Measurements from ENCODE around the gene TESK2.
A peak's percentile ranks its signal among the peaks of the same experiment; 100 is the strongest.
"Not testable (repeated sequence)": the region's sequence is repeated elsewhere in the genome, so short reads cannot be mapped to it uniquely, and the experiment has no call there.

Gene TESK2

DNA sequence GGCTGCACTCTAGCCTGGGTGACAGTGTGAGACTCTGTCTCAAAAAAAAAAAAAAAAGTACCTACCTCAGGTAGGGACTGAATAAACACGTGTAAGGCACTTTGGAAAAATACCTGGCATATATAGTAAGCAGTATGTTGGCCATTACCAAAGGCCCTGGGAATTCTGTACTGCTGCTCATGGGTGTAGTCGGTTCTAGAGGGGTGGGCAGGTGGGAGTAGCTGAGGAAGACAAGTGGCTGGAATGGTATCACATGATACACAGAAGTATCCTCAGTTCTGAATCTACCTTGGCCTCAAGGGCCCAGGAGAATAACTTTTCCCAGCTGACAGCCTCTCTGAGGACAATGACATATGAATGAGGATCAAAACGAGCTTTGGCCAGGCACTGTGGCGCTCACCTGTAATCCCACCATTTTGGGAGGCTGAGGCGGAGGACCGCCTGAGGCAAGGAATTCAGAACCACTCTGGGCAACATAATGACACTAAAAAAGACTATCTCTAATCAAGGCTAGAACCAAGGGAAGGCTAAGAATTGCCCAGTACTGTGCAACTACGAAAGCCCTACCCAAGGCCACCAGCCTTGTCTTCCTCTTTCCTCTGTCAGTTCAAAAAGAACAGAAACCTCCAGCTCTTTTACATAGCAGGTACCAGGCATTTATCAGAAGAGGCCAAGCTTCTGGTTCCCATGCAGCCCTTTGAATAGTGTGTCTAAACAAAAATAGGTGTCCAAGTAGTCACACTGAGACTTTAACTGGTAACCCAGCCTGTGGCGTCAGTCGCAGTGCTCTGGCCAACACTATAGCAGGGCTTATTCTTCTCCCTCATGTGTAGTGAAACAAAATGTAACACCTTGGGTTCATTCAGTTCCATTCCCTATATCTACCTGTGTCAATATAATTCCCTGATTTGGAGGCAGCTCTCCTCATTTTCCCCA is 19.3 kb upstream of the TESK2 start:
- DNase-seq (ENCODE audit: low read depth in 2 of 2): no peak

DNA sequence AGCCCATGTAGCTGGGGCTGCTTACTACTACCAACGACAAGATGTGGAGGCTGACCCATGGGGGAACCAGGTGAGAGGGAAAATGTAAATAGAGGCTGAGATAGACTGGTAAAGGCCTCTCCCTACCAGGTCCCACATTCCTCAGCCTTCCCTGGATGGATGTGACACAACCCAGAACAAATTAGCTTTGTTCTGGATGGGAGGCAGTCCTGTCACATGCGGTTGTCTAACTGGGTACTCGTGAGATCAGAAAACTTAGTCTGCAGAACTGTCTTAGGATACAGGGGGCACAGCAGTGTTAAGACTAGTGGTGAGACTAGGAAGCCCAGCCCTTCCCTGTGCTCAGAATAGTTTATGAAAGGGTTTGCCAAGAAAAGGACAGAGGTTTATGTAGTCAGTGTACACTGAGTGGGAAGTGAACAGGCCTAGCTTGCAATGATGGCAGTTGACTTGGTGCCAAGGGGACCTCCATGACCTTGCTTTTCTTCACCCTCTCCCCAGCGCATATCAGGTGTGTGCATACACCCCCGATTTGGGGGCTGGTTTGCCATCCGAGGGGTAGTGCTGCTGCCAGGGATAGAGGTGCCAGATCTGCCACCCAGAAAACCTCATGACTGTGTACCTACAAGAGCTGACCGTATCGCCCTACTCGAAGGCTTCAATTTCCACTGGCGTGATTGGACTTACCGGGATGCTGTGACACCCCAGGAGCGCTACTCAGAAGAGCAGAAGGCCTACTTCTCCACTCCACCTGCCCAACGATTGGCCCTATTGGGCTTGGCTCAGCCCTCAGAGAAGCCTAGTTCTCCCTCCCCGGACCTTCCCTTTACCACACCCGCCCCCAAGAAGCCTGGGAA is 17.6 kb upstream of the TESK2 start:
- DNase-seq (ENCODE audit: low read depth in 2 of 2): no peak

DNA sequence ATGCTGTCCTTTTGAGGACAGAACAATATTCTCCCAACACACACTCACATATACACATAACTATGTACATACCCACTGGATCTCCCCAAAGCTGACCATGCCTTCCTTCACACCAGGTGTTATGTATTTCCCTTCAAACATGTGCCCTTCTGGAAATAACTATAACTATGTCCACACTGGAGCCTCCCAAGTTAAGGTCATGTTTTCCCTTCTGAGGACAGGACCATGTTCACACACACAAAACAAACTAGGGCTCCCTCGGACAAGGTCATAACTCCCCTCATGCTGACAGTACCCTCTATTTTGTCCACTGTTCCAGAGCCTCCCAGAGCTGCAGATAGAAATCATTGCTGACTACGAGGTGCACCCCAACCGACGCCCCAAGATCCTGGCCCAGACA is 16.9 kb upstream of the TESK2 start:
- no peak for DNase-seq (ENCODE audit: low read depth in 2 of 2)

DNA sequence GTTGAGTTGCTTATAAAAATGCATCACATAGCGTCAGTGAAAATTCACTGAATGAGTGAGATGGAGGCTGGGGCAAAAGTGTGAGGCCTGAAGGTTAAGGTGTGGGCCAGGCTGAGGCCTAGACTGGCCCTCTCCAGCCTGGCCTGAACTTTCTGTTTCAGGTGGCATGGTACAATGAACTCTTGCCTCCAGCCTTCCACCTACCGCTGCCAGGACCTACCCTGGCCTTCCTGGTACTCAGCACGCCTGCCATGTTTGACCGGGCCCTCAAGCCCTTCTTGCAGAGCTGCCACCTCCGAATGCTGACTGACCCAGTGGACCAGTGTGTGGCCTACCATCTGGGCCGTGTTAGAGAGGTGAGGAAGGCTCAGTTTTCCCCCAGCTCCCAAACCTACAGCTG is 16.2 kb upstream of the TESK2 start:
- DNase-seq (ENCODE audit: low read depth in 2 of 2): no peak

DNA sequence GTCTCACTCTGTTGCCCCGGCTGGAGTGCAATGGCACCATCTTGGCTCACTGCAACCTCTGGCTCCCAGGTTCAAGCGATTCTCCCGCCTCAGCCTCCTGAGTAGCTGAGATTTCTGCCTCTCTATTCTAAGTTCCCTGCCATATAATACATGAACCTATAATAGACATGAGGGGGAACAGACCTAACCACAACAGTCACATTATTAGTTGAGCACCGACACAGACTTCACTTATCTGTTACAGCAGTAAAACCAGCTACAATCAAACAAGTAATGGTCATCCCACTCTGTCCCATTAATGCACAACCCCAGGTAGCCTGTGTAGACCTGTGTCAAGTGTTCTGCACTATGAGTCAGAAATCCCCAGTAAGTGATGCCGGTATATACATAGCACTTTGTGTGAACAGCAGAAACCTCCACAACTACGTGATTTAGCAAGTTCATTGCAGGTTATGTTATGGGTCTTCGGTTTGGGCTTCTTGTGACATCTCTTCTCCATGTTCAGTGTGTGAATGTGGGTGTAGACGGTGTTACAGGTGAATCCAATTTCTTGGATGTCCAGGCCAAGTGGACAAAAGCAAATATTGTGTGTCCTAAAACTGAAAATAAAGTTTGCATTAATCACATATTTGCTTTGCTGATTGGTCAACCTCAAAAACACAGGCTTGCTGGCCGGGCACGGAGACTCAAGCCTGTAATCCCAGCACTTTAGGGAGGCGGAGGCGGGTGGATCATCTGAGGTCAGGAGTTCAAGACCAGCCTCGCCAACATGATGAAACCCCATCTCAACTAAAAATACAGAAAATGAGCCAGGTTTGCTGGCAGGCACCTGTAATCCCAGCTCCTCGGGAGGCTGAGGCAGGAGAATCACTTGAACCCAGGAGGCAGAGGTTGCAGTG is 12.7 kb upstream of the TESK2 start:
- DNase-seq (ENCODE audit: low read depth in 2 of 2): no peak

DNA sequence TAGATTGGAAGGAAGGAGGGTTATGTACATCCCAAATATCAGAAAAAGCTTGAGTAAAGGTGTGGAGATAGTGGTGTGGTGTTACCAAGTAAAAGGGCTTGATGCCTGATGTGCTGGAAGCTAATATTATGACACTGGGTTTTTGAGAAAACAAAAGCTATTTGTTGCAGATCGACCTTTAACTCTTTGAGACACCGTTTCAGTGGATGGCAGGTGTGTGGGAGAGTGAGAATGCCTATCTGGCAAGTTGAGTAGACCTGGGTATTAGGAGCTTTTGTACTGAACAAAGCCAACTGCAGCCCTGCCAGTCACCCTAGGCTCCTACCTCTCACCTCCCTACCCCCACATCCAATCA is 10.5 kb upstream of the TESK2 start:
- no peak for DNase-seq (ENCODE audit: low read depth in 2 of 2)

DNA sequence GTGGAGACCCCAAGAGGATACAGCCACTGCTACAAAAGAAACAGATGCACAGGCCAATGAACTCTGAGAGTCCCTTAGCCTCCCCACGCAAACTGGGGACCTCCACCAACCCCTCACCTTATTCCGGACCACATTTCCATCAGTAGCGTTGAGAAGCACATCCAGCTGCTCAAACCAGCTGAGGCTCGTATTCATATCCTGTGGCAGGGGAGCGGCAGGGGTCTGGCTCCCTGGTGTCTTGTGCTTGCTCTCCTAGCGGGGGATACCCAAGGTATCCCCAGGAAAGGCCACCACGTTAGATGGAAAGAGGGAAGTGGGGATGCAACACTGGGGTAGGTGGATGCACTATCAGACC is 8.4 kb upstream of the TESK2 start:
- DNase-seq (ENCODE audit: low read depth in 2 of 2): no peak

DNA sequence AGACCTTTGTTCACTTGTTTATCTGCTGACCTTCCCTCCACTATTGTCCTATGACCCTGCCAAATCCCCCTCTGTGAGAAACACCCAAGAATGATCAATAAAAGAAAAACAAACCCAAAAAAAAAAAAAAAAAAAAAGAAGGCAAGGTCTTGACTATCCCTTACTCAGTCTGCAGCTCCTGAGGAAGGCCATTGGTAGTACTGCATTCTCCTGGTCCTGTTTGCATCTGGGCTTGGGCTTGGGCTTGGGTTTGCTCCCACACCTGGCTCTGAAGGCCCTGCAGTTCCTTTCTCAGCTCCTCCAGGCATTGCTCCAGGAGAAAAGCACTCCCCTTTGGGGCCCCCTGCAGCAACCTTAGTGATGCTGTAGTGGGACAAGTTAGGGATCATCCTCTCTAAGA is 7.3 kb upstream of the TESK2 start:
- DNase-seq (ENCODE audit: low read depth in 2 of 2): no peak

DNA sequence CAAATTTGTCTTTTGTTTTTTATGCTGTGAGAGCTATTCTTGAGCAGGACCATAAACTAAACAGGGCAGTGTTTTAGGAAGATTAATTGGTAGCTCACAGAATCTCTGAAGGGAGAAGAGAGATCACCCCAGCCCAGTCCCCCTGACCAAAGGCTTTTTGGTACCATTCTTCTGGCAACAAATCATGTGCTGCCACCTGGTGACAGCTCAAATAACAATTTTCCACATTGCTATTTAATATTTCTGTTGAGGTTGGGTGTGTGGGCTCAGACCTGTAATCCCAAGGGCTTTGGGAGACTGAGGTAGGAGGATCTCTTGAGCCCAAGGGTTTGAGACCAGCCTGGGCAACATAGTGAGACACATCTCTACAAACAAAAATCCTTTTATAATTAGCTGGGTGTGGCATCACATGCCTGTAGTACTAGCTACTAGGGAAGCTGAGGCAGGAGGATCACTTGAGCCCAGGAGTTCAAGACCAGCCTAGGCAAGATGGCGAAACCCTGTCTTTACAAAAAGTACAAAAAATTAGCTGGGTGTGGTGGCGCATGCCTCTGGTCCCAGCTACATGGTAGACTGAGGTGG is 2.2 kb upstream of the TESK2 start:
- peak in 1 of 2 donors; percentile 24 for DNase-seq (ENCODE audit: low read depth in 2 of 2)

DNA sequence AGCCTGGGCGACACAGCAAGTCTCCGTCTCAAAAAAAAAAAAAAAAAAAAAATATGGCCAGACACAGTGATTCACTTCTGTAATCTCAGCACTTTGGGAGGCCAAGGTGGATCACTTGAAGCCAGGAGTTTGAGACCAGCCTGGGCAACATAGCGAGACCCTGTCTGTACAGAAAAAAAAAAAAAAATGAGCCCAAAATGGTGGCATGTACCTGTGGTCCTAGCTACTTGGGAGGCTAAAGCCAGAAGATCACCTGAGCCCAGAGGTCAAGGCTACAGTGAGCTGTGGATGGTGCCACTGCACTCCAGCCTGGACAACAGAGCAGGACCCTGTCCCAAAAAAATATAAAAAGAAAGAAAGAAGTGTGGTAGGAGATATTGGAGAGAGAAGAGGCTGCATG is 1.7 kb upstream of the TESK2 start:
- DNase-seq (ENCODE audit: low read depth in 2 of 2): no peak

DNA sequence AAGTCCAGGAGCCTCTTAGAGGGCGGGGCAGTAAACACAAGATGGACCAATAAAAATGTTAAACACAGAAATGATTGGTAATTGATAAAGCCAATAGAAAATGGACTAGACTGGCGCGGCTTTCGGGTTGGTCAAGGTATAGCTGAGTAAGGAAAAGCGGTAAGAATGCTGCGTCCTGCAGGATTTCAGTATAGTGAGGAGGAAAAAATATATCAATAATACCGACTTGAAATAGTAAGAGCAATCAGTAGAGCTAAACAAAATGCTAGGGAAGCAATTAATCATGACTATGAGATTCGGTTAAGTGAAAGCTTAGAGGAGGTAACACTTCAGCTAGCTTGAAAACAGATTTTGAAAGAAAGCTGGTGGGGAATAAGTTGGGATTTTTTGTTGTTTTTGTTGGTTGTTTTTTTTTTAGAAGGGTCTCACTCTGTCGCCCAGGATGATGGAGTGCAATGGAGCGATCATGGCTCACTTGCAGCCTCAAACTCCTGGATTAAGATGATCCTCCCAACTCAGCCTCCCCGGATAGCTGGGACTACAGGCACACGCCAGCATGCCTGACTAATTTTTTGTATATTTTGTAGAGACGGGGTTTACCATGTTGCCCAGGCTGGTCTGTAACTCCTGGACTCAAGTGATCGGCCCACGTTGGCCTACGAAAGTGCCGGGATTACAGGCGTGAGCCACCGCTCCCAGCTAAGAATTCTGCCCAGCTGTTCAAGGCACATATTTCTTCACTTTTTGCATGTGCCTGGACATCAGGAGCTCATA is 711 bp upstream of the TESK2 start:
- no peak for DNase-seq (ENCODE audit: low read depth in 2 of 2)

DNA sequence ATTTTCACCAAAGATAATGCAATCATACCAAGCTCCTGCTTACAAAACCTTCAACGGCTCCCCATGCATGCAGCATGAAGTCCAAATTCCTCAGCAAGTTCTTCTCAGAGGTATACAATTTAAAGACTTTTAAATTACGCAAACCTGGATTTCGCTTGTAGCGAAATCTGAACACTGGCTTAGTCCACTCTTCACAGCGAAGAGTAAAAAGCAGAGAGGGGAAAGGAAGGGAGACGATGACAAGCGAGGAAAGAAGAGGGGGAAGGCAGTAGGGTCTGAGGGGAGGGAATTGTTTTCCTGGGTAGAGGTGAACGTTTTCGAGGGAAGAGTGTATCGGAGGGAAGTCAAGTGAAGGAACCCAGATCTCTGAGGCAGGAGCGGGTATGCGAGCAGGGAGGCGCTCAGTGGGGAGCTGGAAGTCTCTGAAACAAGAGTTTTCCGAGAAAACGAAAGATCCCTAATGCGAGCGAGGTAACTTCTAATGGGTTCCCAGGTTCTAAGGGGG is 790 bp downstream of the TESK2 start:
- no peak for DNase-seq (ENCODE audit: low read depth in 2 of 2)

DNA sequence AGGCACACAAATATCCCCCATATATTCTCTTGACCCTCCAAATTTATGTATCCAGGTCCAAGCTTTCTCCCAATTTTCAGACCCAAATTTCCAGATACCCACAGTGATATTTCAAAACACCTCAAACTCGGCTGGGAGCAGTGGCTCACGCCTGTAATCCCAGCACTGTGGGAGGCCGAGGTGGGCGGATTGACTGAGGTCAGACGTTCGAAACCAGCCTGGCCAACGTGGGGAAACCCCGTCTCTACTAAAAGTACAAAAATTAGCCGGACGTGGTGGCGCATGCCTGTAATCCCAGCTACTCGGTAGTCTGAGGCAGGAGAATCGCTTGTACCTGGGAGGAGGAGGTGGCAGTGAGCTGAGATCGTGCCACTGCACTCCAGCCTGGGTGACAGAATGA is 1.6 kb downstream of the TESK2 start:
- DNase-seq (ENCODE audit: low read depth in 2 of 2): not testable (repeated sequence)

DNA sequence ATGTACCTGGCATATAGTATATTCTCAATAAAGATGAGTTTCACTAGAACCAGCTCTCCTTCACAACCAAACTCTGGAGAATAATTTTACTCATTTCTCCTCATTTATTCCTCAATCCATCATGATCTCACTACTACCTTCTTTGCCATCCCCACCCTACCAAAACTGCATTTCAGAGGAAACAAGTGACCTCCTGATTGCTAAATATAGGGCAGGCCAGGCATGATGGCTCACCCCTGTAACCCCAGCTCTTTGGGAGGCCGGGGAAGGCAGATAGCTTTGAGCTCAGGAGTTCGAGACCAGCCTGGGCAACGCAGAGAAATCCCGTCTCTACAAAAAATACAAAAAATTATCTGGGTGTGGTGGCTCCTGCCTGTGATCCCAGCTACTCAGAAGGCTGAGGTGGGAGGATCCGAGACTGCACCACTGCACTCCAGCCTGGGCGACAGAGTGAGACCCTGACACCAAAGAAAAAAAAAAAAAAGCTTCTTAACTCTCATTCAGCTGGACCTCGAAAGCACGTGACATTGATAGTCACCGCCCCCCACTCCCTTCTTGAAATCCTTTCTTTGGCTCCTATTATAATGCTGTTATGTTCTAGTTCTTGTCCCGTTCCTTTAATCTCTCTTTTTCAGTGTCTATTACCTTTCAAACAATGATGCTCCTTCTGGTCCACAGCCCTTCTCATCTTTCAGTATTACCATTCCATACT is 2.1 kb downstream of the TESK2 start:
- no peak for DNase-seq (ENCODE audit: low read depth in 2 of 2)

DNA sequence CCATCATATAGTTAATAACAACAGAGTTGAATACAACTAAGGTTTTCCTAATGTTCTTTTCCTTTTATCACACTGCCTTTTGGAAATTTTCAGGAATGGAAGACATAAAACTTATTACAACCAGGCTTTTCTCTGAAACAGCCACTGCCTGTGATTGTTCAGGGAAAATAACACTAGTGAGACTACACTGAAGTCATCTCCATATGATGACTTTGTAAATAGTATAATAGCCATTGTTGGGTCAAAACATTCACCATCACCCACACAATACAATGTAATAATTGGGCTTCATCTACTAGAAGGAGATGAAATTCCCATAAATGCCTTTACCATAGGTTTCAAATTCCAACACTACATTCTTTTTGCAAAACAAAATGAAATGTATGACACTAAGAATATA is 5.0 kb downstream of the TESK2 start:
- no peak for DNase-seq (ENCODE audit: low read depth in 2 of 2)

DNA sequence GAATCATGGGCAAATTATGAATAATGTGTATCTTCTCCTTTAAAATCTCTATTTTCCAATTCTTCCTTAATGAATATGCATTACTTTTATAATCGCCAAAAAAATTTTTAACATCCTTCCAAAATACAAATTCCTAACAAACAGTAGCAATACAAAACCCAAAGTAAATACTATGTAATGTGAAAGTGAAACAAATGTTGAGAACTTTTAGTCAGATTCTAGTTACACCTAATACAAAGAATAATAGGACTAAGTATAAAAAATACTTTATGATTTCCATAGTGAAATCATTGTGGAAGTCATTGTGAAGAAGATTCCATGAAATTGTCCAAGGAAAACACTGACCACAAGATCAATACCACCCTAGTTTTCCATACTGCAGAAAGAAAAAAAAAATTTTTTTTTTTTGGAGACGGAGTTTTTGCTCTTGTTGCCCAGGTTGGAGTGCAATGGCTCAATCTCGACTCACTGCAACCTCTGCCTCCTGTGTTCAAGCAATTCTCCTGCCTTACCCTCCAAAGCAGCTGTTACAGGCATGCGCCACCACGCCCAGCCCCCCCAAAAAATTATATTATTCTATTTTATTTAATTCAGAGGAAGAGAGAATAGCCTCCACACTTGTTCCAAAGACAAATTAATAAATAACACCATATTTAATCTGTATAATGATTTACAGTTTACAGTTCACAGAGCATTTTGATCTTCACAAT is 11.8 kb downstream of the TESK2 start:
- no peak for DNase-seq (ENCODE audit: low read depth in 2 of 2)

DNA sequence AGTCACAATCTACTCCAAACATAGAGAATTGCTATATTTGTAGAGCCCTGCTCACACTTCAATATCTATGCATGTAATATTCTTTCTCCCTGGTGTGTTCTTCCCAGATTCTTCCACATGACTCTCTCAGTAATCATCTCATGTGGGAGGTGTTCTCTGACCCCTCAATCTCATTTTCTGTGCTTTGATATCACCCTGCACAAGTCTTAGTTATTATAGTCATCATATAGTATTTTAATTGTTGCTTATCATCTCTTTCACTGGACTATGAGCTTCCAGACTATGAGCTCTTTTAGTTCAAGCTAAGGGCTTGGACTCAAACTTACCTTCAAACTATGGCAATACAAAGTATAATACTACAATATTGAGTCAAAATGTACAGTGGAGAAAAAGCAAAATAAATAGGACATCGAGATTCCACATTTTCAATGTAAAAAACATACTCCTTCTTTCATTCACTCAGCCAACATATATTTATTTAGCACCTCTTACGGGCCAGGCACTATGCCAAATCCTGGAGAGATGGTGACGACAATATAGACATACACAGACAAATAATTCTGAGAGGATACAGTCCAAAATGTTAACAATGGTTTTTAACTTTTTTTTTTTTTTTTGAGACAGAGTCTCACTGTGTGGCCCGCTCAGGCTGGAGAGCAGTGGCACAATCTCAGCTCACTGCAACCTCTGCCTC is 12.7 kb downstream of the TESK2 start:
- DNase-seq (ENCODE audit: low read depth in 2 of 2): no peak

DNA sequence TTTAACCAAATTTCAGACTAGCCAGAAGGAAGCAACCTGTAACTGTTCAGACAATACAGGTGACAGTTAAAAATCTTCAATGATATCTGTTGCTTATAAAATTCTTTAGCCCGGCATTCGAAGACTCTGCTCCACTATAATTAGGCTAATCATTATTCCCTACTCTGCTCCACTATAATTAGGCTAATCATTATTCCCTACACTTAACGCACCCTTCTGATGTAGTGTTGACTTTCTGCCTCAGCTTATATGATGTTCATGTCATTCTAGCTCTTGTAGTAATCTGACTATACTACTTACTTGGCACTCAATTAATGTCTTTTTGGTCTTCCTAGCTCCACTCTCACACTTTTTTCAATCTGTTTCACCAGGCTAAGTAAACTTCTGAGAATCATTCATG is 13.3 kb downstream of the TESK2 start:
- no peak for DNase-seq (ENCODE audit: low read depth in 2 of 2)

DNA sequence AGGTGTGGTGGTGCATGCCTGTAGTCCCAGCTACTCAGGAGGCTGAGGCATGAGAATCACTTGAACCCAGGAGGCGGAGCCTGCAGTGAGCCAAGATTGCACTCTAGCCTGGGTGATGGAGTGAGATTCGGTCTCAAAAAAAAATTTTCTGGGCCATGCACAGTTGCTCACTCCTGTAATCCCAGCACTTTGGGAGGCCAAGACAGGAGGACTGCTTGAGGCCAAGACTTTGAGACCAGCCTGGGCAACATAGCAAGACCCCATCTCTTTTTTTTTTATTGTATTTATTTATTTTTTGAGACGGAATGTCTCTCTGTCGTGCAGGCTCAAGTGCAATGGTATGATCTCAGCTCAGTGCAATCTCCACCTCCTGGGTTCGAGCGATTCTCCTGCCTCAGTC is 16.8 kb downstream of the TESK2 start:
- DNase-seq (ENCODE audit: low read depth in 2 of 2): not testable (repeated sequence)

Measured in stimulated activated CD4-positive, alpha-beta T cell treated with anti-CD3 and anti-CD28 coated beads, Interleukin-1b, Interleukin-23, amount 100 ng/mL, for 1 hour (primary cell).